Pericardium fibroblast (primary cell): ENCODE data around the gene CLEC1A. TPM values are rescaled to one million over a fixed set of nuclear protein-coding genes. Genes with fewer than 3 reads are reported as not detected.

Experiments used
- total RNA-seq: library from RNA; depleted of rRNA; stranded (reverse); fragments of >200 nt; gene quantifications from 2 replicates; pipeline ENCODE4 v1.2.3, GENCODE V29; 2015

CLEC1A gene
- 0.09 and 0.23 TPM in 2 replicates for total RNA-seq

GRCh38 chr12:10098791-10099190, at the start of gene CLEC1A:
Gene CLEC1A (minus strand): TSS chr12:10098985. CDS start chr12:10098922, 63 bp downstream.

DNA sequence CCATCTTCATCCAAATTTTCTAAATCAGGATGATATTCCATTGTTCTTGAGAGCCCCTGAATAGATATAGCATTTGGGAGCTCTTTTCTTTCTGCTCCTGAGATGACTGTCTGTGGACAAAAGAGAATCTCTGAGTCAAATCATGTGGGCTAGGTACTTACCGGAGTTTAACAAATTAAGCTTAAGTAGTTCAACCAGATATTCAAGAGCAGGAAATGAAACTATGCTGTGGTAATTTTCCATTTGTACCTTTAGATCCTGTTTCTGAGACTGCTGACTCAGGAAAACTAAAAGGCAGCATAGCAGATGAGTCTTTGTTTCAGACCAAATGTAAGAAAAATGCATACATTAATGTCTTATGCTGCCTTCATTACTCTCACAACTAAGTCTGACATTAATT, 31.3 kb upstream of the CLEC1A start, which contains the start of gene CLEC7A:
Gene CLEC7A, minus strand, starts transcription at position 158 of the 400 bp plus-strand sequence. Its CDS starts 117 bp downstream, at position 41.

GRCh38 chr12:10030446-10030845, 68.3 kb downstream of the CLEC1A start, which contains the start of gene CLEC9A:
Gene CLEC9A (plus strand): TSS chr12:10030682. CDS start chr12:10052688, 22,006 bp downstream.

Other genes with a start within 250 kb of the CLEC1A start
- gene CLEC2B, start 229.6 kb downstream of the CLEC1A start, total RNA-seq = 4.0 and 11.4 TPM in 2 replicates
- gene KLRF2, start 217.5 kb downstream of the CLEC1A start, total RNA-seq = not detected in 2 replicates
- not detected in 2 replicates for gene CLEC2A, start 166.6 kb downstream of the CLEC1A start, total RNA-seq
- gene CLEC12A, start 127.6 kb downstream of the CLEC1A start, total RNA-seq = not detected in 2 replicates
- gene CLEC1B, start 99.9 kb downstream of the CLEC1A start, total RNA-seq = not detected in 2 replicates
- gene CLEC12B, start 88.4 kb downstream of the CLEC1A start, total RNA-seq = not detected in 2 replicates
- not detected in 2 replicates for gene CLEC9A, start 68.3 kb downstream of the CLEC1A start, total RNA-seq
- gene CLEC7A, start 31.2 kb upstream of the CLEC1A start, total RNA-seq = not detected in 2 replicates
- gene OLR1, start 73.1 kb upstream of the CLEC1A start, total RNA-seq = 3.2 and 5.1 TPM in 2 replicates
- gene TMEM52B, start 80.0 kb upstream of the CLEC1A start, total RNA-seq = 0.17 and 0.82 TPM in 2 replicates
- gene GABARAPL1, start 113.9 kb upstream of the CLEC1A start, total RNA-seq = 45.0 and 48.0 TPM in 2 replicates
- gene KLRD1, start 208.9 kb upstream of the CLEC1A start, total RNA-seq = not detected in 2 replicates